Hepatocyte (in vitro differentiated cells): Measurements from ENCODE around the gene SRSF7.

Source experiments
- CTCF ChIP-seq: fragments of 200-600 bp; sonication (generic); IDR thresholded peaks from 2 replicates; pipeline ENCODE4 v1.5.1; 2016; ENCODE audit warnings: antibody characterized with exemption, mild to moderate bottlenecking; ENCODE audit not compliant: poor library complexity
- EZH2 ChIP-seq: fragments of 200-600 bp; sonication (generic); IDR thresholded peaks from 2 replicates; pipeline ENCODE4 v1.6.1; 2016; ENCODE audit warnings: antibody characterized with exemption, mild to moderate bottlenecking, borderline replicate concordance

- no peak for TF ChIP-seq EZH2
- no peak for TF ChIP-seq CTCF
Observed at GRCh38 chr2:38788306-38788705, 37.1 kb upstream of the SRSF7 start.
